Measurements from ENCODE around the gene FOSL2.

Gene FOSL2

GRCh38 chr2:28451793-28452533 lies 59.3 kb downstream of the FOSL2 start:
- DNase-seq (ENCODE audit: low read depth) = no peak

DNA sequence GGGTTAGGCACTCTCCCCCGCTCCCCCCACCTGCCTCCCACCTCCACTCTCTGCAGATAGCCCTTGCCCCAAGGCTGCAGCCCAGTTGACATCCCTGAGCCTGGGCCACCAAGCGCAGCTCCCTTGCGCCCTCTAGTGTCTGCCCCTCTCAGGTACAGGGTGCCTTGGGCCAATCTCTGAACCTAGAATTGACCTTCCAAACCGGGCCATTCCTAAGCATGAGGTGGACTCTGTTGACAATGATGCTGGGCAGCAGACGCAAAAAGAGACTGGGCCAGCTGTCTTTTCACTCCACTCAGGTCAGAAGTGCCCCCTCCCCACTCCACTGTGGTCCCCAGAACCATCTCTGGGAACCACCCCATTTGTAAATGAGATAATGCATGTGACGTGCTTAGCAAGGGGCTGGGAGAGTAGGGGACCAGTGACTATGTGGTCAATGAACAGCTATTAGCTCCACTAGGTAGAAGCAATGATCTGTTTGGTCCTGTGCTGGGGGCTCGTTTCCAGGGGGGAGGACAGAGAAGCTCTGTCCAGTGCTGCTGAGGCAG lies 60.0 kb downstream of the FOSL2 start:
- DNase-seq (ENCODE audit: low read depth) = peak; percentile 73

DNA sequence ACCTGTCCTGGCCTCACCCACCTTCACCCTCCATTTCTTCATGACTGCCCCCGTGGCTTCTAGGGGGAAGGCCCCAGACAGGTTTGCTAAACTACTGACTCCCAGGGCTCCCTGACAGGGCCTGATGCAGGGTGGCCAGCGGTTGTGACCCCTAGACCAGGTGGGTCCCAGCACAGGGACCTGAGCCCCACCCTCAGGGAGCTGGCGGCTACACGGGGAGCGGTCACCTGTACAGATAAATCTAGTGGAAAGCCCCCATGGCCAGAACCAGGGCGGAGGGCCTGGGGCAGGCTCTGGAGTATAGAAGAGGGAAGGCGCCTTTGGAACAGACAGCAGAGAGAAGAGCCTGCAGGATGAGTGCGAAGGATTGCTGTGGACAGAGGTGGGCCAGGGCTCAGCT lies 60.7 kb downstream of the FOSL2 start:
- no peak for DNase-seq (ENCODE audit: low read depth)

DNA sequence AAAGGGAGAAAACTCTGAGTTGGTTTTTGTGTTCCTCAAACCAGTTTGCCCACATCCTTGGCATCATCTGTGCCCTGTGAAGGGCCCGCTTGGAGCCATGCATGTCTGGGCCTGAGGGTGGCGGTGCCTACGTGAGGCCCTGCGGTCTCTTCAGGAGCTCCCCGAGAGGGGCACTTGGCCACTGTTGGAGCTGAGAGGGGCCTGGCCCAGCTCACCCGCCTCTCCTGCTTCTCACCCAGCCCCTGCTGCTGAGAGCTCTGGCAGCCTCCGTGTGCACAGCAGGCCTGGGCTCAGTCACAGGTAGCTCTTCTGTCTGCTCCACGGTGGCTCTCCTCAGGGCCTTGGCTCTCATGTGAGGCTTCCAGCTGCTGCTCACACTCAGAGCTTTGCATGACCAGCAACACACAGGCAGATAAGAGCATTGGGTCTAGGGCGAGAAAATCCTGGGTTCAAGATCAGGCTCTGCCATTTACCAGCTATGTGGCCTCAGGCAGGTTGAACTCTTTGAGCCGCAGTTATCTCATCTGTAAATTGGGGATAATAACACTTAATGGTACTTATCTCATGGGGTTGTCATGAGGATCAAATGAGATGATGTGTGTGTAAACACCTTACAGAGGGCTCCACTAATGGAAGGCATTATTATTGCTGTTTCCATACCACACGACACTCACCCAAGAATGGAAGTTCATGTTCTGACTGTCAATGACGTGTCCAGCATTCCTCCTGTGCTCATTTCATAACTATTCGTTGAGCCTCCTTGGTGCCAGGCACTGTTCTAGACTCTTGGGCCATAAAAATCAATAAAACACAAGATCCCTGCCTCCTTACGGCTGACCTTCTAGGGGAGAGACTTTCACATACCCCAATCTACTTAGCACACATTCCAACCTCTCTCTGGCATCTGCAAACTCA lies 61.6 kb downstream of the FOSL2 start:
- DNase-seq (ENCODE audit: low read depth) = no peak

DNA sequence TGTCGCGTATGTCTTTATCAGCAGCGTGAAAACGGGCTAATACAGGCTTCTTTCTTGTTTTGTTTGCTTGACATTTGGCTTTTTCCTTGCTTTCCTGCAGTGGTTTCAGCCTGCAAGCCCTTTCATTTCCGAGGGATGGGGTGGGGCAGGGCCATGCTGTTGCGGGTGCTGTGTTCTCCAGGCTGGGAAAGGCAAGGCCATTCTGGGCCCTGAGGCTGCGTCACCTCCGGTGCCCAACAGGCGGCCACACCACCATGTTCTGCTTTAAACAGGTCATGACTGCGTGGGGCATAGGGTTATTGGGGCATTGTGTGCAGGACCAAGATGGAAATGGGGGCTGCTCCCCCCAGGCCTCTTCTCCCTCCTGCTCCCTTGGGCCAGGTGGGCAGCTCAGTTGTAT lies 64.6 kb downstream of the FOSL2 start:
- DNase-seq (ENCODE audit: low read depth) = no peak

GRCh38 chr2:28461056-28461455 lies 68.4 kb downstream of the FOSL2 start:
- no peak for DNase-seq (ENCODE audit: low read depth)

DNA sequence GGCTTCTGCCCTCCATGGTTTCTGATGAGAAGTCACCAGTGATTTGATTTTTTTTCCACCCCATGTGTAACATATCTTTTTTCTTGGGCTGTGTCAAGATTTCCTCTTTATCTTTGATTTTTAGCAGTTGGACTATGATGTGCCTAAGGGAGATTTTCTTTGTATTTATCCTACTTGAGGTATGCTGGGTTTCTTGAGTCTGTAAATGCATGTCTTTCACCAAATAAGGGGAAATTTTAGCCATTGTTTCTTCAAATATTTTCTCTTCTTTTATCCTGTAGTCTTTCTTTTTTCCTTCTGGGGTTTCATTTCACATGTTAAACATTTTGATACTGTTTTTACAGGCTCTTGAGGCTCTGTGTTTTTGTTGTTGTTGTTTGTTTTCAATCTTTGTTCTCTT lies 69.5 kb downstream of the FOSL2 start:
- DNase-seq (ENCODE audit: low read depth) = no peak

DNA sequence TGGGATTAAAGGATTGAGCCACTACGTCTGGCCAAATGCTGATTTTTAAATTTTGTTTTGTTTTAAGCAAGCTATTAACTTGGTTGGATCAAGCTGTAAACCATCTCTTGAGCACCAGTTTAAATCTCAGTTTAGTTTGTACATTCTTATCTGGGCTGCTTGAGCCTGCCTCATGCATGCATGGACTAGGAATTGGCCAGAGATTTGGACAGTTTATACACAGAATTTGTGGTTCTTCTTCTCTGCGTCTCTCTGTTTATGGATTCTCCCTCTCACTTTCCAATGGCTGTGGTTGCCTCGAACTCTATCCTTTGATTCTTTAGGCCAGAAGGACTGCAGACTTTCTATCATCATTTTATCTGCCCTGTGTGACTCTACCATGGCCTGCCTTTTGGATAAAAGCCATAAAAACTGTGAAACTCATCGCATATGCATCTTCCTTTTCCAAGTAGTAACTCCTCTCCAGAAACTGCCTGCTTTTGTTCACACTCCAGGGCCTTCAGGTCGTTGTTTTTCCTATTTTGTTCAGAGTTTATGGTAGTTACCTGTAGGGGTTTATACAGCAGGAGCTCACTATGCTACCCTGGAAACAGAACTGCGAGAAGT lies 70.7 kb downstream of the FOSL2 start:
- no peak for DNase-seq (ENCODE audit: low read depth)

DNA sequence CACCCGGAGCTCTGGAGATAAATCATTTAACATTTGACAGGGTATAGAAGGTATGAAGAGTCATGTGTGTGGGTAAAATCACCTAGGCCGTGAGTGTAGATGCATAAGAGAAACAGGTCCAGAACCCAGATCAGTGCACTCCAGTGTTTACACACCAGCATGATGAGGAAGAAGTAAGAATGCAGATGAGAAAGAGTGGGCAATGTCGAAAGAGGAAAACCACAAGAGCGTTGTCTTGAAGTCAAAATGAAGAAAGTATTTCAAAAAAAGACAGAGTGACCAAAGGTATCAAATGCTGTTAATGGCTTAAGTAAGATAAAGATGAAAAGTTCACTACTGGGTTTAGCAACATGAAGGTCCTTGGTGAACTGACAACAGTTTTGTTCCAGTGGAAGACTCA lies 71.2 kb downstream of the FOSL2 start:
- DNase-seq (ENCODE audit: low read depth) = no peak

DNA sequence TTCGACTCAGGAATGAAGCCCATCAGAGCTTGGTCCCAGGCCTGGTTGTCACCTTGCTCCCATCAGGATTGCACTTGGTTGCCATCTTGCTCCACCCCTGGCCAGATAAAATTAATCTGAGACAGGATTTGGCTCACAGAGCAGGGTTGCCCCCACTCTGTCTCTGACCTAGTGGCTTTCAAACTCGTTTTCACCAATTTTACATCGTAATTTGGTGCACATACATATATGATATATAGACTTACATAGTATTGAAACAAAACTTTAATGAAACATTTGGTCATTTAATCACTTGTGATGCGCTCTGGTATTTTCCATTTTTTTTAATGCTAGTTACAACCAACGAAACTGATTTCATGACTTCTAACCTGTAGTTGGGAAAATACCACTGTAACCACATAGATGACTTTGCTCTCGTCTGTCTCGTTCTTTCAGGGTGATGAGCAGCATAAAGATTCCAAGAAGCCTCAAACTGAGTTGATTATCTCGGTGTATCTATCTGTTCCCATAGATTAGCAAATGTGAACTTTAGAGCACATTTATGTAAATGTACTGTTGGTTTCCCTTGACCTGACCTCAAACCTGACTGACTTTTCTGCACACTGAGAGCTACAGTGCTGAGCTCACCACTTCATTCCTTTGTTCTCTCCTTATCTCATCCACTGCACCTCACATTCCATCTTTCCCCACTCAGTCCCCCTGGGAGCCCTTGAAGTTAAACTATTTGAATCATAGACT lies 72.7 kb downstream of the FOSL2 start:
- no peak for DNase-seq (ENCODE audit: low read depth)

Data from stimulated activated CD8-positive, alpha-beta memory T cell treated with anti-CD3 and anti-CD28 coated beads, Interleukin-15, amount 100 ng/mL, for 1 hour (primary cell).